Ovary (tissue), 3 donors: ENCODE results near the gene CRHR1.

Experiments used
- CTCF ChIP-seq, 3 donors: fragments of 450-650 bp in 2 of 3; fragments of 200-600 bp in 1 of 3; IDR thresholded peaks; one replicate each; pipeline versions ENCODE4 v1.5.1 to v1.8.0; 2016 to 2022; ENCODE audit warnings: antibody characterized with exemption in 3 of 3, mild to moderate bottlenecking in 1 of 3
- EP300 ChIP-seq: sonication (generic); formaldehyde crosslinking; IDR thresholded peaks from one replicate; pipeline ENCODE4 v1.6.1; 2017; ENCODE audit warnings: antibody characterized with exemption
- POLR2A ChIP-seq: fragments of 450-650 bp; IDR thresholded peaks from one replicate; pipeline ENCODE4 v1.6.1; 2017; ENCODE audit warnings: antibody characterized with exemption, mild to moderate bottlenecking, moderate library complexity
- donor health status: DM: no; HTN: no; CAD: no.

GRCh38 chr17:45825792-45826191 is 41.7 kb downstream of the CRHR1 start:
- TF ChIP-seq CTCF (IDR thresholded peaks at IDR 0.05), result no peak
- TF ChIP-seq EP300, result no peak
- TF ChIP-seq POLR2A, result no peak
